Activated T-helper 1 cell treated with anti-CD3 and anti-CD28 coated beads, Interleukin-12 subunit alpha, Interleukin-12 subunit beta, Interleukin-2, Interleukin-4 antibody, amounts not matched to agents 30 ng/mL and 10 ng/mL and 1 ng/mL, durations not matched to agents 14 hours and 24 hours and 36 hours (primary cell): Measurements from ENCODE around the gene KRT7. TPM values are rescaled to one million over a fixed set of nuclear protein-coding genes. Genes with fewer than 3 reads are reported as not detected.
"Not testable (repeated sequence)": the region's sequence is repeated elsewhere in the genome, so short reads cannot be mapped to it uniquely, and the experiment has no call there.

Experiments used
- DNase-seq: peaks from one replicate; pipeline ENCODE4 v3.0.0; 2021; ENCODE audit warnings: low spot score
- H3K27ac Mint-ChIP-seq: one replicate; pipeline ENCODE4 v1.8.0; 2021; ENCODE audit warnings: mild to moderate bottlenecking, mixed read lengths
- H3K27me3 Mint-ChIP-seq: one replicate; pipeline ENCODE4 v1.8.0; 2022; ENCODE audit warnings: mild to moderate bottlenecking, moderate library complexity, mixed read lengths; ENCODE audit not compliant: insufficient read depth
- H3K36me3 Mint-ChIP-seq: one replicate; pipeline ENCODE4 v1.8.0; 2021; ENCODE audit warnings: low read depth, mixed read lengths
- H3K4me1 Mint-ChIP-seq: one replicate; pipeline ENCODE4 v1.8.0; 2021; ENCODE audit warnings: low read depth, mixed read lengths
- H3K4me3 Mint-ChIP-seq: one replicate; pipeline ENCODE4 v1.8.0; 2021; ENCODE audit warnings: mild to moderate bottlenecking, moderate library complexity, mixed read lengths
- H3K9me3 Mint-ChIP-seq: one replicate; pipeline ENCODE4 v1.8.0; 2021; ENCODE audit warnings: mixed read lengths
- intact Hi-C: fragments of 100-400 bp; cut with micrococcal nuclease; formaldehyde crosslinking; loops from one replicate; pipeline ENCODE4 v1.15.1; 2024
- total RNA-seq: library from RNA; stranded (reverse); gene quantifications from 2 replicates; pipeline ENCODE4 v1.2.3, GENCODE V29; 2022

The KRT7 gene
- total RNA-seq, 1 donor from 2014 or later: 21.2 TPM

- peak overlapping the region; percentile 48 for H3K4me3 Mint-ChIP-seq
These were observed 17.3 kb downstream of the KRT7 start for GRCh38 chr12:52250048-52250990.

GRCh38 chr12:52251367-52252051, 18.5 kb downstream of the KRT7 start:
- peak overlapping the region; percentile 97 for H3K27ac Mint-ChIP-seq
- peaks cover 75% of the 10 kb centered on the region for H3K4me1 Mint-ChIP-seq
- peaks cover 7% of the 10 kb centered on the region for H3K9me3 Mint-ChIP-seq
- H3K4me3 Mint-ChIP-seq: peak overlapping the region; percentile 67
- H3K27me3 Mint-ChIP-seq: peaks cover 13% of the 10 kb centered on the region
- peak; percentile 27 for DNase-seq
- intact Hi-C loops: loop anchor here (5.0 kb wide), 1 partner anchor 219 kb away; no protein-coding TSS in a partner anchor
- peaks cover 51% of the 10 kb centered on the region for H3K36me3 Mint-ChIP-seq

More at GRCh38 chr12:52250048-52250990, 17.3 kb downstream of the KRT7 start:
- Mint-ChIP-seq H3K27ac (peak overlapping the region; percentile 72), H3K27me3 (peaks cover 1% of the 10 kb centered on the region), H3K9me3 (peaks cover 7% of the 10 kb centered on the region), H3K4me1 (peaks cover 79% of the 10 kb centered on the region), H3K36me3 (peaks cover 47% of the 10 kb centered on the region)
- intact Hi-C loops: loop anchor here (5.0 kb wide), 1 partner anchor 218 kb away; no protein-coding TSS in a partner anchor
- no peak for DNase-seq

DNA sequence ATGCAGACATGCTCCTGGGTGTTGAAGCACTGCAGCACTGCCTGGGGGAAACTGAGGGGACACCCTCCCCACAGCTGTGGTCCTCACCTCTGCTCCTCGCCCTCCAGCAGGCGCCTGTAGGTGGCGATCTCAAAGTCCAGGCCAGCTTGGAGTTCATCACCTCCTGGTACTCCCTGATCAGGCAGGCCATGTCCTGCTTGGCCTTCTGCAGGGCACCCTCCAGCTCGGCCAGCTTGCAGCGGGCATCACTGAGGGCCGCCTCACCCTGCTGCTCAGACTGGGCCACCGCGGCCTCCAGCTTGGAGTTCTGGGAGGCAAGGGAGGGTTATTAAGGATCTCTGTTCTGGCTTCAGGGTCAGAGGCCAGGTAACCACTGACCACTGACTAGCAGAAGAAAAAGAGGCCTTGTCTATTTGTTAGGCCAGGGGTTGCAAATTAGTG, 19.2 kb downstream of the KRT7 start:
- peaks cover 15% of the 10 kb centered on the region for H3K27me3 Mint-ChIP-seq
- DNase-seq, H3K9me3 Mint-ChIP-seq: not testable (repeated sequence)
- peak overlapping the region; percentile 67 for H3K4me3 Mint-ChIP-seq
- peaks cover 68% of the 10 kb centered on the region for H3K4me1 Mint-ChIP-seq
- peak overlapping the region; percentile 97 for H3K27ac Mint-ChIP-seq
- peaks cover 54% of the 10 kb centered on the region for H3K36me3 Mint-ChIP-seq
- intact Hi-C loops: loop anchor here (5.0 kb wide), 1 partner anchor 220 kb away; no protein-coding TSS in a partner anchor

DNA sequence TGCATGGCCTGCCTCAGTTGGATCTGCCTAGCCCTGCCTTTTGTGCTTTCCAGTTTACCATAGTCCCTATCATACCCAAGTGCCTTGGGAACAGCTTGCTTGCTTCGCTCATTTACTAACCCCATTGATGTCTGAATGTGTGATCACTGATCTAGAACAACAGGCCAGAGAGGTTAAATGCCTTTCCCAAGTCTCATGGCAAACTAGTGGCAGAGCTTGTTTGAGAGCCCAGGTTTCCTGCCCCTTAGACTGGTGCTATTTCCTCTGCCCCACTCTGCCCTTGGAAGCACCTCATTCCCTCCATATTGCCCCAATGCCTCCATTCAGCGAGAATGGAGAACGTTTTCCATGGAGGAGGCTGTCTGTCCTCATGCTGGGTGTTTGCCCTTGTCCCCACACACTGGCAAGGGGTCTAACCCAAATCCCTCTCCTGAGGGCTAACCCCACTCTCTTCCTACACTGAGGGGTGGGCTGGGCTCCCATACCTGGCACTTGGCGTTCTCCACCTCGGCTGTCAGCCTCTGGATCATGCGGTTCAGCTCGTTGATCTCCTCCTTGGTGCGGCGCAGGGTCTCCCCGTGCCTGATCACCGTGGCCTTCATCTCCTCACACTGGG, 19.8 kb downstream of the KRT7 start:
- Mint-ChIP-seq H3K36me3 (peaks cover 51% of the 10 kb centered on the region), H3K4me3 (peak overlapping the region; percentile 42), H3K9me3 (peaks cover 7% of the 10 kb centered on the region), H3K4me1 (peaks cover 62% of the 10 kb centered on the region), H3K27me3 (peaks cover 20% of the 10 kb centered on the region), H3K27ac (peak overlapping the region; percentile 67)
- no peak for DNase-seq
- intact Hi-C loops: loop anchor here (5.0 kb wide), 1 partner anchor 221 kb away; no protein-coding TSS in a partner anchor

DNA sequence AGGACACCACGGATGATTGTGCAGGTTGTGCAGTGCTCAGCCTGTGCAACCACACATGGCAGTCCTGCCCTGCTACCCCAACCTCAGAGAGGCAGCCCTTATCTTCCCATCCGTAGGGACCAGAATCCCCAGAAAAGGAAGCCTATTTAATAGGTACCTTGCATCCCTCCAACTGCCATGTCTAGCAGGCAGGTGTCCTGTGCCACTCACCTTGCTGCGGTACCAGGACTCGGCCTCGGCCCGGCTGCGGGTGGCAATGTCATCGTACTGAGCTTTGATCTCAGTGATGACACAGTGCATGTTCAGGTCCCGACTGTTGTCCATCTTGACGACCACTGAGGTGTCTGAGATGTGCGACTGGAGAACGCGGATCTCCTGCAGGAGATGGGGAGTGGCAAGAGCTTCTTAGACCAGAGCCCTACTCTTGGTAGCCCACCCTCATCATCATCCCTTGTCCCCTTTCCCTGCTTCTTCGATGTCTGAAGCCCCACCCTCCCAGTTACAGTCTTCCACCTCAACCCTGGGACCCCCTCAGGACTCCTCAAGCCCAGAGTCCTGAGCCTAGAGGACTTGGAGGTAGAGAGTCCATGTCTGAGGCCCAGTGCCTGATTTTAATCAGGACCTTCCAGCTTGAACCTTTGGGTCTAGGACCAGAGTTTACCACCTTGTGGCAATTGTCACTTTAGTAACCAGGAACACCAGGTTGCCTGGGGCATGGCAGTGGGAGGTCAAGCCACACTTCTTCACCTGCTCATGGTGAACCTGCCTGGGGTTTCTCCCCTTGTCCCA, 20.5 kb downstream of the KRT7 start:
- intact Hi-C loops: loop anchor here (5.0 kb wide), 1 partner anchor 221 kb away; no protein-coding TSS in a partner anchor
- H3K27me3 Mint-ChIP-seq: peaks cover 22% of the 10 kb centered on the region
- H3K4me1 Mint-ChIP-seq: peaks cover 57% of the 10 kb centered on the region
- H3K27ac Mint-ChIP-seq: peak overlapping the region; percentile 67
- DNase-seq: no peak
- H3K36me3 Mint-ChIP-seq: peaks cover 48% of the 10 kb centered on the region
- H3K9me3 Mint-ChIP-seq: peaks cover 7% of the 10 kb centered on the region
- H3K4me3 Mint-ChIP-seq: no peak overlapping the region

DNA sequence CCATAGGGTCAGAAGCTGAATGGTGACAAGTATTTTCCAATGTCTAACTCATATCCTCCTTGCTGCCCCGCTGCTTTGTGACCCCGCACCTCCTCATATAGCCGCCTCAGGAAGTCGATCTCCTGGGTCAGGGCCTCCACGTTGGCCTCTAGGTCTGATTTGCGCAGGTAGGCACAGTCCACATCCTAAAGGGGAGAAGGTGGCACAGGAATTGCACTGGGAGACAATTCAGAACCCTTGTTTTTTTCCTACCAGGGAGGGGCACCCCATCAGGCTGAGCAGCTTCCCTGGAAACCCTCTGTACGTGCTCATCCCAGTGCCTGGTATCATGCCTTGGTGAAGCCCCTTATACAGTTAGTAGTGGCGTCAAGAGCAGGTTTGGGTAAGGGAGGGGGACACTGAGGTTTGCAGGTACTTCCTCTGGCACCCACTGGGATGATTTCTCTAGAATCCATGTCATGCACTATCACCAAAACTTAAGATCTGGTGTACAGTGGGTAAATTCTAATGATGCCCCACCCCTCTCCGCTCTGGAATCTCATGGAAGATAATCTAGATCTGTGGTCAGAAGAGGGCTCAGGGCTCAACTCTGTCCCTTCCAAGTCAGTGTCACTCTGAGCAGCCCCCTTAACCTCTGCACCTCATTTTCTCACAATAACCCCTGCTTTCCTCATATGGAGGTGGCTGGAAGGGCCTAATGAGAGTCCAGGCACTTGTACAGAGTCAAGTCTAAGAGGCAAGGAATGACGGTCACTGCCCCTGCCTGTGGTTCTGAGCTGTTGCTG, 21.3 kb downstream of the KRT7 start:
- intact Hi-C loops: loop anchor here (5.0 kb wide), 1 partner anchor 222 kb away; no protein-coding TSS in a partner anchor
- H3K4me3 Mint-ChIP-seq: no peak overlapping the region
- peaks cover 49% of the 10 kb centered on the region for H3K36me3 Mint-ChIP-seq
- H3K4me1 Mint-ChIP-seq: peaks cover 49% of the 10 kb centered on the region
- H3K27me3 Mint-ChIP-seq: peaks cover 29% of the 10 kb centered on the region
- peaks cover 7% of the 10 kb centered on the region for H3K9me3 Mint-ChIP-seq
- DNase-seq: no peak
- peak overlapping the region; percentile 12 for H3K27ac Mint-ChIP-seq

- no peak overlapping the region for H3K4me3 Mint-ChIP-seq
- DNase-seq: no peak
- no peak overlapping the region for H3K27ac Mint-ChIP-seq
- intact Hi-C loops: loop anchor here (5.0 kb wide), 1 partner anchor 223 kb away; no protein-coding TSS in a partner anchor
- peaks cover 47% of the 10 kb centered on the region for H3K4me1 Mint-ChIP-seq
- H3K27me3 Mint-ChIP-seq: peaks cover 37% of the 10 kb centered on the region
- peaks cover 41% of the 10 kb centered on the region for H3K36me3 Mint-ChIP-seq
- peaks cover 7% of the 10 kb centered on the region for H3K9me3 Mint-ChIP-seq
These were observed 22.1 kb downstream of the KRT7 start for GRCh38 chr12:52254965-52255751.

DNA sequence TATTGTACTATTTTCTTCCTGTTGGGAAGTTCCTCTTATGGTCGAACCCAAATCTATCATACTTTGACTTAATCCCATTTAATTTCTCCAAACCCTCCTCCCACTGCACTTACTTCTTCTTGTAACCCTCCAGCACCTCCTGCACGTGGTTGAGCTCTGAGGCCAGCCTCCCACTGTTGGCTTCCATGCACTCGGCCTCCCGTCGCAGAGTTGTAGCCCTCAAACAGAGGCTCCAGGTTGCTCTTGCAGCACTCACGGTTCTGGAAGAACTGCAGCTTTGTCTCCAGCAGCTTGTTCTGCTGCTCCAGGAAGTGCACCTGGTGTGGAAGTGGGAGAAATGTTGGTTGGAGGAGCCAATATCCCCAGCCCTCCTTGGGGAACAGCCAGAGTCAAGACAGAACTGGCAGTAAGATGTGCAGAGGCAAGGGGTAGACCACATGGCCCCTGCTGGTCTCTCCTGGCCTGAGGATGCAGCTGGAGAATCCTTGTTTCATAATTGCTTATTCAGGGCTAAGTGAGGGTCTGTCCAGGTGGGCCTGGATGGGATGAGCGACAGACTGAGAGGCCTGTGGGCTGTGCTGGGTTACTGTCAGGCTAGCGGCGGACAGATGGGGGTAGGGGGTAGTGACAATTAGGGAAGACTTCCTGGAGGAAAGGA, 23.0 kb downstream of the KRT7 start:
- intact Hi-C loops: no loop called here
- peaks cover 46% of the 10 kb centered on the region for H3K36me3 Mint-ChIP-seq
- H3K4me1 Mint-ChIP-seq: peaks cover 49% of the 10 kb centered on the region
- H3K4me3 Mint-ChIP-seq: no peak overlapping the region
- H3K9me3 Mint-ChIP-seq: peaks cover 7% of the 10 kb centered on the region
- DNase-seq: no peak
- H3K27me3 Mint-ChIP-seq: peaks cover 46% of the 10 kb centered on the region
- no peak overlapping the region for H3K27ac Mint-ChIP-seq

DNA sequence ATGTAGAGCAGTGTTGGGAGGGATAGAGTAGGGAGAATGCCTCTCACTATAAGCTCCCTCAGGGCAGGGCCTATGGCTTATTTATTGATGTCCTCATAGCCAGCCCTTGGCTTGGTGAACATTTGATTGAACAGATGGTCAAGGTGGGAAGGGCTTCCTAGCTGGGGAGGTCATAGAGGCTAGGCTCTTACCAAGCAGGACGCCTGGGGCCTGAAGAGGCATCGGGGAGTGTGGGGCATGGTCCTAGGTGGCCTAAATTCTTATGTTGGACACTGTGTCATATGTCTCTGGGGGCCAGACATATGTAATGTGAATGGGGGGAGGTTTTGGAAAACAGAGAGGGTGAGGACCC, 23.5 kb downstream of the KRT7 start:
- Mint-ChIP-seq H3K4me3 (no peak overlapping the region), H3K27me3 (peaks cover 49% of the 10 kb centered on the region), H3K36me3 (peaks cover 45% of the 10 kb centered on the region), H3K9me3 (peaks cover 3% of the 10 kb centered on the region), H3K27ac (no peak overlapping the region), H3K4me1 (peaks cover 47% of the 10 kb centered on the region)
- intact Hi-C loops: no loop called here
- DNase-seq: no peak

GRCh38 chr12:52257074-52257551, 24.1 kb downstream of the KRT7 start:
- intact Hi-C loops: no loop called here
- Mint-ChIP-seq H3K36me3 (peaks cover 44% of the 10 kb centered on the region), H3K4me1 (peaks cover 41% of the 10 kb centered on the region), H3K27me3 (peaks cover 52% of the 10 kb centered on the region), H3K27ac (no peak overlapping the region), H3K4me3 (no peak overlapping the region), H3K9me3 (no peaks in the 10 kb centered on the region)
- no peak for DNase-seq
